ENCODE measurements around the gene ECE2. TPM values are rescaled to one million over a fixed set of nuclear protein-coding genes. Genes with fewer than 3 reads are reported as not detected.

ECE2 gene
- total RNA-seq, 1 experiment from 2014 or later: not detected

- no peak for DNase-seq (ENCODE audit: low spot score)
- H3K9me3 ChIP-seq (ENCODE audit: low read depth, low read length, poor library complexity, severe bottlenecking): no peaks in the 10 kb centered on the region
- H3K4me3 ChIP-seq (ENCODE audit: low read depth, low read length, poor library complexity, severe bottlenecking): no peak overlapping the region
- no TSS peak for BruUV-seq (replicated peaks)
- no peak overlapping the region for H3K27ac ChIP-seq (ENCODE audit: low read depth, low read length, poor library complexity, severe bottlenecking)
- intact Hi-C loops (cut with micrococcal nuclease; ENCODE audit: unreplicated experiment): no loop called here
- CTCF ChIA-PET: interaction anchor here (1.1 kb wide), 1 partner anchor 8 kb away, joined by 3 read pairs; no protein-coding TSS in a partner anchor
- TF ChIP-seq, protein P1, sequence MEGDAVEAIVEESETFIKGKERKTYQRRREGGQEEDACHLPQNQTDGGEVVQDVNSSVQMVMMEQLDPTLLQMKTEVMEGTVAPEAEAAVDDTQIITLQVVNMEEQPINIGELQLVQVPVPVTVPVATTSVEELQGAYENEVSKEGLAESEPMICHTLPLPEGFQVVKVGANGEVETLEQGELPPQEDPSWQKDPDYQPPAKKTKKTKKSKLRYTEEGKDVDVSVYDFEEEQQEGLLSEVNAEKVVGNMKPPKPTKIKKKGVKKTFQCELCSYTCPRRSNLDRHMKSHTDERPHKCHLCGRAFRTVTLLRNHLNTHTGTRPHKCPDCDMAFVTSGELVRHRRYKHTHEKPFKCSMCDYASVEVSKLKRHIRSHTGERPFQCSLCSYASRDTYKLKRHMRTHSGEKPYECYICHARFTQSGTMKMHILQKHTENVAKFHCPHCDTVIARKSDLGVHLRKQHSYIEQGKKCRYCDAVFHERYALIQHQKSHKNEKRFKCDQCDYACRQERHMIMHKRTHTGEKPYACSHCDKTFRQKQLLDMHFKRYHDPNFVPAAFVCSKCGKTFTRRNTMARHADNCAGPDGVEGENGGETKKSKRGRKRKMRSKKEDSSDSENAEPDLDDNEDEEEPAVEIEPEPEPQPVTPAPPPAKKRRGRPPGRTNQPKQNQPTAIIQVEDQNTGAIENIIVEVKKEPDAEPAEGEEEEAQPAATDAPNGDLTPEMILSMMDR (conservative IDR thresholded peaks at IDR 0.05; ENCODE audit: low read depth, low read length): no peak
- no peak for TF ChIP-seq EZH2 (IDR thresholded peaks at IDR 0.05; ENCODE audit: borderline replicate concordance, low read depth, low read length, poor library complexity, severe bottlenecking)
- no peaks in the 10 kb centered on the region for H3K4me1 ChIP-seq (ENCODE audit: insufficient read depth, low read length, poor library complexity, severe bottlenecking)
- POLR2A ChIA-PET (ENCODE audit: low non-redundant PET): no interaction called here
- H3K27me3 ChIP-seq (replicated peaks; ENCODE audit: insufficient read depth, low read depth, low read length, poor library complexity): peaks cover 24% of the 10 kb centered on the region
- H3K36me3 ChIP-seq (ENCODE audit: insufficient read depth, low read length, poor library complexity, severe bottlenecking): no peaks in the 10 kb centered on the region
Observed at GRCh38 chr3:184235381-184236032, 40.3 kb upstream of the ECE2 start.

- peaks cover 19% of the 10 kb centered on the region for H3K27me3 ChIP-seq (replicated peaks; ENCODE audit: insufficient read depth, low read depth, low read length, poor library complexity)
- CTCF ChIA-PET: interaction anchor here (1.1 kb wide), 1 partner anchor 8 kb away, joined by 3 read pairs; no protein-coding TSS in a partner anchor
Observed at GRCh38 chr3:184236033-184236410, 39.8 kb upstream of the ECE2 start.

GRCh38 chr3:184236636-184237035, 39.2 kb upstream of the ECE2 start:
- ChIA-PET POLR2A (ENCODE audit: low non-redundant PET) (interaction anchor here (0.5 kb wide), 1 partner anchor 409 kb away, joined by 3 read pairs; no protein-coding TSS in a partner anchor), CTCF (interaction anchor here (1.1 kb wide), 1 partner anchor 9 kb away, joined by 3 read pairs; no protein-coding TSS in a partner anchor)
- Histone ChIP-seq H3K4me3 (ENCODE audit: low read depth, low read length, poor library complexity, severe bottlenecking) (no peak overlapping the region), H3K36me3 (ENCODE audit: insufficient read depth, low read length, poor library complexity, severe bottlenecking) (no peaks in the 10 kb centered on the region), H3K9me3 (ENCODE audit: low read depth, low read length, poor library complexity, severe bottlenecking) (no peaks in the 10 kb centered on the region), H3K4me1 (ENCODE audit: insufficient read depth, low read length, poor library complexity, severe bottlenecking) (no peaks in the 10 kb centered on the region), H3K27me3 (replicated peaks; ENCODE audit: insufficient read depth, low read depth, low read length, poor library complexity) (peaks cover 13% of the 10 kb centered on the region), H3K27ac (ENCODE audit: low read depth, low read length, poor library complexity, severe bottlenecking) (no peak overlapping the region)
- no peak for TF ChIP-seq EZH2 (IDR thresholded peaks at IDR 0.05; ENCODE audit: borderline replicate concordance, low read depth, low read length, poor library complexity, severe bottlenecking)
- TF ChIP-seq, protein P1 (conservative IDR thresholded peaks at IDR 0.05; ENCODE audit: low read depth, low read length): no peak
- intact Hi-C loops (cut with micrococcal nuclease; ENCODE audit: unreplicated experiment): no loop called here
- BruUV-seq (replicated peaks): no TSS peak
- no peak for DNase-seq (ENCODE audit: low spot score)

More at GRCh38 chr3:184236033-184236410, 39.8 kb upstream of the ECE2 start:
- Histone ChIP-seq H3K4me1 (ENCODE audit: insufficient read depth, low read length, poor library complexity, severe bottlenecking) (no peaks in the 10 kb centered on the region), H3K9me3 (ENCODE audit: low read depth, low read length, poor library complexity, severe bottlenecking) (no peaks in the 10 kb centered on the region), H3K27ac (ENCODE audit: low read depth, low read length, poor library complexity, severe bottlenecking) (no peak overlapping the region), H3K4me3 (ENCODE audit: low read depth, low read length, poor library complexity, severe bottlenecking) (no peak overlapping the region), H3K36me3 (ENCODE audit: insufficient read depth, low read length, poor library complexity, severe bottlenecking) (no peaks in the 10 kb centered on the region)
- POLR2A ChIA-PET (ENCODE audit: low non-redundant PET): no interaction called here
- no TSS peak for BruUV-seq (replicated peaks)
- TF ChIP-seq, protein P1 (conservative IDR thresholded peaks at IDR 0.05; ENCODE audit: low read depth, low read length): no peak
- no peak for TF ChIP-seq EZH2 (IDR thresholded peaks at IDR 0.05; ENCODE audit: borderline replicate concordance, low read depth, low read length, poor library complexity, severe bottlenecking)
- intact Hi-C loops (cut with micrococcal nuclease; ENCODE audit: unreplicated experiment): no loop called here
- no peak for DNase-seq (ENCODE audit: low spot score)

Data from A673 (cell line).